Brain microvascular endothelial cell (primary cell): ENCODE measurements around the gene USP40.
A peak's percentile ranks its signal among the peaks of the same experiment; 100 is the strongest.

ENCODE experiments used
- DNase-seq: peaks from one replicate; pipeline ENCODE4 v3.0.0-alpha.2; 2020
- H3K27ac ChIP-seq: fragments of 250-450 bp; sonication (Bioruptor Pico); 2 replicates; pipeline ENCODE4 v1.5.1; 2020; ENCODE audit warnings: mild to moderate bottlenecking, moderate library complexity
- H3K27me3 ChIP-seq: fragments of 250-450 bp; sonication (Bioruptor Pico); replicated peaks from 2 replicates; pipeline ENCODE4 v1.5.1; 2020; ENCODE audit warnings: mild to moderate bottlenecking
- H3K36me3 ChIP-seq: fragments of 250-450 bp; sonication (Bioruptor Pico); replicated peaks from 2 replicates; pipeline ENCODE4 v1.5.1; 2020; ENCODE audit warnings: mild to moderate bottlenecking
- H3K4me3 ChIP-seq: 2 replicates; pipeline ENCODE4 v1.5.1; 2011; ENCODE audit warnings: low read depth, mild to moderate bottlenecking, control low read depth, low read length, moderate library complexity
- in situ Hi-C: cut with HindIII; loops from 2 replicates; pipeline ENCODE4 v1.10.0; 2017; ENCODE audit warnings: low sequenced_read_pairs, low pct_ligation_motif_present
- TF ChIP-seq, protein P1 (sequence below): IDR thresholded peaks from 2 replicates; pipeline ENCODE4 v1.5.1; 2011; ENCODE audit warnings: low read depth, mild to moderate bottlenecking, moderate library complexity, low read length, control low read depth, inconsistent platforms; ENCODE audit errors: missing control alignments

USP40 gene

DNA sequence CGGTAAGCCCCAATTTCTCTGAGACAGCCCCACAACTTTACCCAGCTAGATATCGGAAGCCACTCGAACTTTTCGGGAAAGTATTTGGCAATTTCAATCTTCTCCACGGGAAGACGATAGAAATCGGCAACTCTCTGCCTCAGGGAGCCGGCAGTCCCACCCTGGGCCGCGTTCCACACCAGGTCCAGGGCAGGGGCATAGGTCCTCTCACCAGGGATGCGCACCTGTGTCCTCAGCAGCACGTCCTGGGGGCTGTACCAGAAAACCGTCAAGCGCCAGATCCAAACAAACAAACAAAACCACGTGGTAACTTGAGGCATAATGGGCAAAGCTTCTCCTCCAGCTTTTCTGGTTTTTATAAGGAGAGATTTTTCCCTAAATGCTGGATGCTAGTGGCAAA is 80.9 kb downstream of the USP40 start:
- H3K36me3 ChIP-seq = peaks cover 7% of the 10 kb centered on the region
- H3K27me3 ChIP-seq = no peaks in the 10 kb centered on the region
- in situ Hi-C loops = no loop called here
- H3K4me3 ChIP-seq = no peak overlapping the region
- peak overlapping the region; percentile 95 for H3K27ac ChIP-seq
- TF ChIP-seq, protein P1, sequence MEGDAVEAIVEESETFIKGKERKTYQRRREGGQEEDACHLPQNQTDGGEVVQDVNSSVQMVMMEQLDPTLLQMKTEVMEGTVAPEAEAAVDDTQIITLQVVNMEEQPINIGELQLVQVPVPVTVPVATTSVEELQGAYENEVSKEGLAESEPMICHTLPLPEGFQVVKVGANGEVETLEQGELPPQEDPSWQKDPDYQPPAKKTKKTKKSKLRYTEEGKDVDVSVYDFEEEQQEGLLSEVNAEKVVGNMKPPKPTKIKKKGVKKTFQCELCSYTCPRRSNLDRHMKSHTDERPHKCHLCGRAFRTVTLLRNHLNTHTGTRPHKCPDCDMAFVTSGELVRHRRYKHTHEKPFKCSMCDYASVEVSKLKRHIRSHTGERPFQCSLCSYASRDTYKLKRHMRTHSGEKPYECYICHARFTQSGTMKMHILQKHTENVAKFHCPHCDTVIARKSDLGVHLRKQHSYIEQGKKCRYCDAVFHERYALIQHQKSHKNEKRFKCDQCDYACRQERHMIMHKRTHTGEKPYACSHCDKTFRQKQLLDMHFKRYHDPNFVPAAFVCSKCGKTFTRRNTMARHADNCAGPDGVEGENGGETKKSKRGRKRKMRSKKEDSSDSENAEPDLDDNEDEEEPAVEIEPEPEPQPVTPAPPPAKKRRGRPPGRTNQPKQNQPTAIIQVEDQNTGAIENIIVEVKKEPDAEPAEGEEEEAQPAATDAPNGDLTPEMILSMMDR = no peak
- DNase-seq = no peak

DNA sequence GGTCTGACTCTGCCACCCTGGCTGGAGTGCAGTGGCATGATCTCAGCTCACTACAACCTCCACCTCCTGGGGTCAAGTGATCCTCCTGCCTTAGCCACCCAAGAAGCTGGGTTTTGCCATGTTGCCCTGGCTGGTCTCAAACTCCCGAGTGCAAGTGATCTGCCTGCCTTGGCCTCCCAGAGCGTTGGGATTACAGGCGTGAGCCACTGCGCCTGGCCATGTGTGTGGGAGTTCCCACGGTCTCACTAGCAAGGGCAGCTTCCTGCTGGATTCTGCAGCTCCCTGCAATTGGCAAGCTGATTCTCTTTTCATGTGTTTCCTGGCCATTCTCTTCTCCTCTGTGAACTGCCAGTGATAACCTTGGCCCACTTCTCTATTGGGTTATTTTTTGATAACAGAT is 84.0 kb downstream of the USP40 start:
- H3K27ac ChIP-seq = no peak overlapping the region
- no peak for DNase-seq
- no peak overlapping the region for H3K4me3 ChIP-seq
- TF ChIP-seq, protein P1 = no peak
- in situ Hi-C loops = no loop called here
- peaks cover 8% of the 10 kb centered on the region for H3K36me3 ChIP-seq
- H3K27me3 ChIP-seq = no peaks in the 10 kb centered on the region

DNA sequence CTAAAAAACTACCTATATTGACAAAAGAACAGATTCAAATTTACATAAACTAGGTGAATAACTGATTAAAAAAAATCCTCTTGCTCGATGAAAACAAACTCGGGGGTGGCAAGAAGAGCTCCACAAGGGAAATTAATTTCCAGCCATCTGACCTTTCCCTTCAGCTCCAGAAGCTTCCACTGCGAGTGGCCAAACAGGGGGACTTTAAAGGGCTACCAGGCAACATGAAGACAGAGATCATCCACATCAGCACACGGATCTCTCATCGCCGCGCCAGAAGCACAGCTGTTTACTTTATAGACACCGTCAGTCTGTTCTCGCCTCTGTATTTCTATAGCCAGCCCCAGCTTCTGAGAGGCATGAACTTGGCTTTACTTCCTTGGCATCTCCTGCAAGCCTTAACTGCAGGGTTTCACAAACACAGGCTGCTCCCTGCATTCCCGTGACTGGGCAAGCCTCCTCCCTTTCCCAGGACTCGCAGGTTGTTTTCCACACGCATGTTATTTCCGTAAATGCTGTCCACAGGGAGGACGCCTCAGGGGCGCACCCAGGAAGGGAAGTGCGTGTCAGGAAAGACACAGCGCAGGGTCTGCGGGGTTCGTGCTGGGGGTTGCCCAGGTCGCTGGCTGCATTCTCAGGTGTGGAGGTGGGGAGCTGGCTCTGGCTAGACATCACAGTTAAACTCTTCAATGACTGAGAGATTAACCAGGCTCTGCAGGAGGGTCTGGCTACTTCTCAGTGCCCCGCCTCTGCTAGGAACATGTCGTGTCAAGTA is 85.0 kb downstream of the USP40 start:
- DNase-seq = no peak
- no peaks in the 10 kb centered on the region for H3K27me3 ChIP-seq
- no peak overlapping the region for H3K4me3 ChIP-seq
- peak overlapping the region; percentile 4 for H3K27ac ChIP-seq
- peaks cover 8% of the 10 kb centered on the region for H3K36me3 ChIP-seq
- TF ChIP-seq, protein P1 = no peak
- in situ Hi-C loops = no loop called here

DNA sequence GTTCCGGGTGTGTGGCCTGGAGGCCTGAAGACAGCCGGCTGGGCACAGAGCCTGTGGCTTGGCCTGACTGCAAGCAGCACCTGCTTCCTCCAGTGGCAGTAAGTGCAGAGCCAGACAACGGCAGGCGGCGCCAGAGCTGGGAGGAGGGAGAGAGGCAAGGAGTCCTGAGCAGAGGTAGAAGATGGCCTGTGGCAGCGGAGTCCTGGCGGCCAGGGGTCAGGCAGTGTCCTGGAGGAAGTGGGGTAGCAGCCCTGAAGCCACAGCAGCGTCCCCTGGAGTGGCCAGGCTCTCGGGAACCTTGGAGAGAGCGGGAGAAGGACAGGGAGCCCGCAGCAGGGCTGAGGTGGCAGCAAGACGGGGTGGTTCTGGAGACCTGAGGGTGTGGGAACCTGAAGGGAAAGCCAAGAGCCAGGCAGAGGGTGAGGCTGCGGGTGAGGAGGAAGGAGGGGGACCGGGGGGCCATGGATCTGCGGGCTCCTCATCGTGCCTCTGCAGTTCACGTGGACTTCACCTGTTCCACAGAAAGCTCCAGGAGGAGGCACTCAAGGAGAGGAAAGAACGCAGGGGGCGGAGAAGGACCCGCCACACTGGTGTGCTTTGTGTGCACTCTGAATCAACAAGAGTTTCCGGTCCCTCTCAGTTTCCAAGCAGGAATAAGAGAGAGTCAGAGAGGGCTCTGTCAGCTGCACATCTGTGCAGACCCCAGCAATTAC is 85.9 kb downstream of the USP40 start:
- in situ Hi-C loops = no loop called here
- Histone ChIP-seq H3K27me3 (no peaks in the 10 kb centered on the region), H3K27ac (peak overlapping the region; percentile 4), H3K36me3 (peaks cover 7% of the 10 kb centered on the region), H3K4me3 (no peak overlapping the region)
- TF ChIP-seq, protein P1 = peak; percentile 40
- no peak for DNase-seq

DNA sequence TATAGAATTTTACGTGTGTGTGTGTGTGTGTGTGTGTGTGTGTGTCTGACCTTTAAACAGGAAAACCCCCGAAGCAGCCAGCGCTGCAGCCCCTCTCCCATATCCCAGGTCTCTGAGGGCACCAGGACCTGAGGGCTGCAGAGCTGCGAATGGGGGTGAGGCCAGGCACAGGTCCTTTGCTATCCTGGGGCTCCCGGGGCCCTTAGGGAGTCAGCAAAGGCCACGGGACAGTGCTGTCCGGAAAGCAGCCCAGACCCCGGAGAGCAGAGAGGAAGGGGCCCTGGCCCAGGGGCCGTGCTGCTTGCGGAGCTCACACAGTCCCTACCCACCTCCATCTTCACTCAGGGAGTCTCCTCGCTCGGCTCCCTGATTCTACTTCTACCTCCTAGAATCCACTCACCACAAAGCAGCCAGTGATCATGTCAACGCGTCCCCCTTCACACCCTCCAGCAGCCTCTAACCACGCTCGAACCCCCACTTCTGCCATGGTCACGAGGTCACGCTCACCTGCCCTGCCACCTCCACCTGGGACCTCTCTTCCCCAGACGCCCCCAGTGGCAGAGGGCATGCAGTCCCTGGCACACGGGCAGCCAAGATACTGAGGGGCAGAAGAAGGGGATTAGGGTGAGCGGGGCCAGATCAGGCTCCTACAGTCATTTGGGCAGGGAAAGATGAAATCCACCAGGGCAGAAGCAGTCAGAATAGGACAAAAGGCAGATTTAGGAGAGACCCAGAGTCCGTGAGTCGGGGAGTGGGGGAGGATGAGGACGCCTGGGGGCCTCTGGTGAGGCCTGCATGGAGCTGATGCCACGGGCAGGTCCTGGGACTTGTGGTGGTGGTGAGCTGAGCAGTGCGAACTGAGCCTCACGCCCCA is 86.7 kb downstream of the USP40 start:
- Histone ChIP-seq H3K4me3 (no peak overlapping the region), H3K27ac (no peak overlapping the region), H3K36me3 (peaks cover 6% of the 10 kb centered on the region), H3K27me3 (no peaks in the 10 kb centered on the region)
- no peak for DNase-seq
- TF ChIP-seq, protein P1 = no peak
- in situ Hi-C loops = no loop called here
